Neuron (in vitro differentiated cells): Measurements from ENCODE around the gene PKNOX2.

ENCODE experiments used
- H2AFZ ChIP-seq: one replicate; pipeline ENCODE4 v1.6.1; 2013; ENCODE audit warnings: low read depth, mild to moderate bottlenecking, inconsistent platforms, low read length, moderate library complexity
- H3K27me3 ChIP-seq: one replicate; pipeline ENCODE4 v1.6.1; 2013; ENCODE audit warnings: low read length; ENCODE audit not compliant: insufficient read depth
- H3K36me3 ChIP-seq: one replicate; pipeline ENCODE4 v1.6.1; 2013; ENCODE audit warnings: low read length; ENCODE audit not compliant: insufficient read depth
- H3K4me1 ChIP-seq: one replicate; pipeline ENCODE4 v1.6.1; 2013; ENCODE audit warnings: low read length; ENCODE audit not compliant: insufficient read depth
- H3K4me3 ChIP-seq: 2 replicates; pipeline ENCODE4 v1.5.1; 2013; ENCODE audit warnings: mild to moderate bottlenecking, low read length, moderate library complexity
- H3K9me3 ChIP-seq: one replicate; pipeline ENCODE4 v1.6.1; 2013; ENCODE audit warnings: low read length

Gene PKNOX2

GRCh38 chr11:125367710-125368109 is 203.2 kb downstream of the PKNOX2 start:
- Histone ChIP-seq H3K4me3 (no peak overlapping the region), H2AFZ (no peak overlapping the region), H3K36me3 (no peaks in the 10 kb centered on the region), H3K27me3 (no peaks in the 10 kb centered on the region), H3K4me1 (peaks cover 17% of the 10 kb centered on the region), H3K9me3 (no peaks in the 10 kb centered on the region)

- Histone ChIP-seq H3K36me3 (no peaks in the 10 kb centered on the region), H3K9me3 (no peaks in the 10 kb centered on the region), H2AFZ (no peak overlapping the region), H3K4me3 (no peak overlapping the region), H3K4me1 (peaks cover 17% of the 10 kb centered on the region), H3K27me3 (no peaks in the 10 kb centered on the region)
These were observed 204.2 kb downstream of the PKNOX2 start for GRCh38 chr11:125368757-125369156.

GRCh38 chr11:125369808-125370207 is 205.3 kb downstream of the PKNOX2 start:
- Histone ChIP-seq H2AFZ (no peak overlapping the region), H3K9me3 (no peaks in the 10 kb centered on the region), H3K4me3 (no peak overlapping the region), H3K36me3 (no peaks in the 10 kb centered on the region), H3K27me3 (no peaks in the 10 kb centered on the region), H3K4me1 (peaks cover 17% of the 10 kb centered on the region)

- Histone ChIP-seq H3K4me3 (no peak overlapping the region), H3K27me3 (no peaks in the 10 kb centered on the region), H3K4me1 (peaks cover 17% of the 10 kb centered on the region), H2AFZ (no peak overlapping the region), H3K36me3 (no peaks in the 10 kb centered on the region), H3K9me3 (no peaks in the 10 kb centered on the region)
These were observed 206.2 kb downstream of the PKNOX2 start for GRCh38 chr11:125370561-125371389.

- Histone ChIP-seq H3K27me3 (no peaks in the 10 kb centered on the region), H2AFZ (no peak overlapping the region), H3K4me3 (no peak overlapping the region), H3K36me3 (no peaks in the 10 kb centered on the region), H3K9me3 (no peaks in the 10 kb centered on the region), H3K4me1 (peaks cover 17% of the 10 kb centered on the region)
These were observed 206.9 kb downstream of the PKNOX2 start for GRCh38 chr11:125371431-125371935.

- H3K27me3 ChIP-seq: no peaks in the 10 kb centered on the region
- no peaks in the 10 kb centered on the region for H3K36me3 ChIP-seq
- peaks cover 17% of the 10 kb centered on the region for H3K4me1 ChIP-seq
- H3K9me3 ChIP-seq: no peaks in the 10 kb centered on the region
- H3K4me3 ChIP-seq: no peak overlapping the region
- no peak overlapping the region for H2AFZ ChIP-seq
These were observed 207.5 kb downstream of the PKNOX2 start for GRCh38 chr11:125372088-125372487.

DNA sequence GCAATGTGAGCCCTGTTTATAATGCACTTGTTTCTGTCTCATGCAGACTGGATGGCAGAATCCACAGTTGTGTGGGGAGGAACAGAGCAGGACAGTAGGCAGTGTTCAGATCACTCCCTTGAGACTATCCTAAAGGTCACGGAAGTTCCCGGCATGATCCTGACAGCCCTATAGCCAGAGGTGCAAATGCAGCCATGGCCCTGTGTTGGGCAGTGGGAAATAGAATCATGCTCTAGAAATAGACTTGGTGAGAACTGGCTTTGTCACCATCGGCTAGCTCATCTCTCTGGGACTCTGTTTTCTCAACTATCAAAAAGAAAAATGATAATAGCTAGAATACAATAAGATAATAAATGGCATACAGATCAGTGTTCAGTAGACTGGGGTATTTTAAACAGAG is 208.4 kb downstream of the PKNOX2 start:
- no peak overlapping the region for H3K4me3 ChIP-seq
- no peaks in the 10 kb centered on the region for H3K9me3 ChIP-seq
- no peaks in the 10 kb centered on the region for H3K36me3 ChIP-seq
- no peaks in the 10 kb centered on the region for H3K27me3 ChIP-seq
- peaks cover 17% of the 10 kb centered on the region for H3K4me1 ChIP-seq
- H2AFZ ChIP-seq: no peak overlapping the region

- Histone ChIP-seq H3K36me3 (no peaks in the 10 kb centered on the region), H3K27me3 (no peaks in the 10 kb centered on the region), H2AFZ (no peak overlapping the region), H3K4me1 (peaks cover 17% of the 10 kb centered on the region), H3K4me3 (no peak overlapping the region), H3K9me3 (no peaks in the 10 kb centered on the region)
These were observed 209.2 kb downstream of the PKNOX2 start for GRCh38 chr11:125373426-125374391.

GRCh38 chr11:125374398-125374797 is 209.8 kb downstream of the PKNOX2 start:
- no peaks in the 10 kb centered on the region for H3K36me3 ChIP-seq
- peaks cover 17% of the 10 kb centered on the region for H3K4me1 ChIP-seq
- H3K27me3 ChIP-seq: no peaks in the 10 kb centered on the region
- H3K4me3 ChIP-seq: no peak overlapping the region
- H2AFZ ChIP-seq: no peak overlapping the region
- no peaks in the 10 kb centered on the region for H3K9me3 ChIP-seq

DNA sequence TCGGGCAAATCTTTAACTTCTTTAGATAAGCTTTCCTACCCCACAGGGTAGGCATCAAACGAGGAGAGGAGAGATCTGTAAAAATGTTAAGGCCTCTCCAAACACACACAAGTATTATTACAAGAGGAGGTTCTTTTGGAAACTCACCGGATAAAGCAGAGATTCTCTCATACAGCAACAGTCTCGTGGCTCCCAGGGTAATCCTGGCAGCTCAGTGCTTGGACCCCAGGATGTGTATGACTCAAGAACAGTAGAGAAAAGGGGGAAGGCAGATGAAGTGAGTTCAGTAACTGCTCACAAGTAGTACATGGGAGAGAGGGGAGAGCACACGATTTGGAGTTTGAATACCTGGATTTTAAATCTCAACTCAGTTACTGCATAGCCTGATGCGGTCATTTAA is 210.6 kb downstream of the PKNOX2 start:
- no peak overlapping the region for H2AFZ ChIP-seq
- no peaks in the 10 kb centered on the region for H3K9me3 ChIP-seq
- no peak overlapping the region for H3K4me3 ChIP-seq
- H3K27me3 ChIP-seq: no peaks in the 10 kb centered on the region
- no peaks in the 10 kb centered on the region for H3K36me3 ChIP-seq
- peaks cover 16% of the 10 kb centered on the region for H3K4me1 ChIP-seq

- no peaks in the 10 kb centered on the region for H3K9me3 ChIP-seq
- H3K4me3 ChIP-seq: no peak overlapping the region
- no peak overlapping the region for H2AFZ ChIP-seq
- H3K36me3 ChIP-seq: no peaks in the 10 kb centered on the region
- H3K4me1 ChIP-seq: peaks cover 6% of the 10 kb centered on the region
- H3K27me3 ChIP-seq: no peaks in the 10 kb centered on the region
These were observed 211.6 kb downstream of the PKNOX2 start for GRCh38 chr11:125376117-125376516.

DNA sequence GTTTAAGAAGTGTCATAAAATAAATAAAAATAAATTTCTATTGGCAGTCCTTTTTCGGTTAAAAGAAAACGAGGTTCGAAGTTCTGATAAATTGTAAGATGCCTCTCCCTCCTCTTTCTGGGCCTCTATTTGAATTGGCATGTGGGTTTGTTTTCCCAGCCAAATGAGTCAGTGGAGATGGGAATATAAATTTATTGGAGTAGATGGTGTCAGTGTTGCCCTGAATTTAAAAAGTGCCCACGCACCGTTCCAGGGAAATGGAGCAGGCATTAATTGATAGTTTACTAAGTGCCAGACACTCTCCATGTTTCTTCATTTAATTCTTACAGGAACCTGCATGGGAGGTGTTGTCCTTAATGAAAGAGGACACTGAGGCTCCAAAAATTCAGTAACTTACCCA is 212.3 kb downstream of the PKNOX2 start:
- no peaks in the 10 kb centered on the region for H3K36me3 ChIP-seq
- no peak overlapping the region for H3K4me3 ChIP-seq
- H2AFZ ChIP-seq: no peak overlapping the region
- H3K4me1 ChIP-seq: peaks cover 3% of the 10 kb centered on the region
- no peaks in the 10 kb centered on the region for H3K27me3 ChIP-seq
- no peaks in the 10 kb centered on the region for H3K9me3 ChIP-seq

DNA sequence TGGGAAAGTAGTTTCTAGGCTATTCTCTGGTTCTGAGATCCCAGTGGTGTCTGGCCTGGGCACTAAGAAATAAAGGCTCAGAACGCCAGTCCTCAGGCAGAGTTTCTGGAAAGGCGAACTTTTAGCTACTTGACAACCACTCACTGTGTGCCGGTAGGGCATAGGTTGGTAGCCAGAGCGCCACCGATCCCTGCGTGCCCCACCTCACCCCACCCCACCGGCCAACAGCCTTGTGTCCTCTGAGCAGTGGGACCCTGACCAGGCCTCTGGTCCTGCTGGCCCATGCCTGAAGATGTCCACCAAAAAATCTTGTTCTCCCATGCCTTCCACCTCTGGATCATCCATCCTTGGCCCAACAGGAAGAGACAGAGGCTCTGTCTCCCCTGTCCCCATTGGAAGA is 213.5 kb downstream of the PKNOX2 start:
- peaks cover 11% of the 10 kb centered on the region for H3K4me1 ChIP-seq
- no peak overlapping the region for H3K4me3 ChIP-seq

More for the DNA sequence above, 213.5 kb downstream of the PKNOX2 start:
- Histone ChIP-seq H2AFZ (no peak overlapping the region), H3K9me3 (no peaks in the 10 kb centered on the region), H3K36me3 (no peaks in the 10 kb centered on the region), H3K27me3 (no peaks in the 10 kb centered on the region)
